Esophagus muscularis mucosa (tissue), 4 donors: Measurements from ENCODE around the gene SPEF1.

Experiments
- EP300 ChIP-seq: sonication (generic); formaldehyde crosslinking; IDR thresholded peaks from one replicate; pipeline ENCODE4 v1.6.1; 2017; ENCODE audit warnings: antibody characterized with exemption
- POLR2A ChIP-seq: fragments of 450-650 bp; IDR thresholded peaks from one replicate; pipeline ENCODE4 v1.6.1; 2017; ENCODE audit warnings: antibody characterized with exemption, moderate library complexity, mild to moderate bottlenecking, low read depth
- TF ChIP-seq, protein P1 (sequence below), 3 experiments: fragments of 200-600 bp in 2 of 3; fragments of 450-650 bp in 1 of 3; sonication (generic) in 2 of 3; IDR thresholded peaks; one replicate each; pipeline ENCODE4 v1.5.1; 2017 to 2019; ENCODE audit warnings: antibody characterized with exemption in 3 of 3, mild to moderate bottlenecking in 2 of 3, moderate library complexity in 1 of 3

DNA sequence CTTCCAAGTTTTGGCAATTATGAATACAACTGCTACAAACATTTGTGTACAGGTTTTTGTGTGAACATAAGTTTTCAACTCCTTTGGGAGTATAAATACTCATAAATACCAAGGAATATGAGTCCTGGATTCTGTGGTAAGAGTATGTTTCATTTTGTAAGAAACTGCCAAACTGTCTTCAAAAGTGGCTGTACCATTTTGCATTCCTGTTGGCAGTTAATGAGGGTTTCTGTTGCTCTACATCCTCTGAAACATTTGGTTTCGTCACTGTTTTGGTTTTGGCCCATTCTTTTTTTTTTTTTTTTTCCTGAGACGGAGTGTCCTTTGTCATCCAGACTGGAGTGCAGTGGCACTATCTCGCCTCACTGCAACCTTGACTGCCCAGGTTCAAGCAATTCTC lies 47.5 kb upstream of the SPEF1 start:
- TF ChIP-seq, protein P1, sequence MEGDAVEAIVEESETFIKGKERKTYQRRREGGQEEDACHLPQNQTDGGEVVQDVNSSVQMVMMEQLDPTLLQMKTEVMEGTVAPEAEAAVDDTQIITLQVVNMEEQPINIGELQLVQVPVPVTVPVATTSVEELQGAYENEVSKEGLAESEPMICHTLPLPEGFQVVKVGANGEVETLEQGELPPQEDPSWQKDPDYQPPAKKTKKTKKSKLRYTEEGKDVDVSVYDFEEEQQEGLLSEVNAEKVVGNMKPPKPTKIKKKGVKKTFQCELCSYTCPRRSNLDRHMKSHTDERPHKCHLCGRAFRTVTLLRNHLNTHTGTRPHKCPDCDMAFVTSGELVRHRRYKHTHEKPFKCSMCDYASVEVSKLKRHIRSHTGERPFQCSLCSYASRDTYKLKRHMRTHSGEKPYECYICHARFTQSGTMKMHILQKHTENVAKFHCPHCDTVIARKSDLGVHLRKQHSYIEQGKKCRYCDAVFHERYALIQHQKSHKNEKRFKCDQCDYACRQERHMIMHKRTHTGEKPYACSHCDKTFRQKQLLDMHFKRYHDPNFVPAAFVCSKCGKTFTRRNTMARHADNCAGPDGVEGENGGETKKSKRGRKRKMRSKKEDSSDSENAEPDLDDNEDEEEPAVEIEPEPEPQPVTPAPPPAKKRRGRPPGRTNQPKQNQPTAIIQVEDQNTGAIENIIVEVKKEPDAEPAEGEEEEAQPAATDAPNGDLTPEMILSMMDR (IDR thresholded peaks at IDR 0.05): no peak
- TF ChIP-seq POLR2A (no peak), EP300 (no peak)
